AG08396 (cell line): ENCODE measurements around the gene CLCN2.

Source experiments
- DNase-seq: peaks from one replicate; pipeline ENCODE4 v3.0.0; 2012; ENCODE audit warnings: low spot score, mixed read lengths

The CLCN2 gene

DNA sequence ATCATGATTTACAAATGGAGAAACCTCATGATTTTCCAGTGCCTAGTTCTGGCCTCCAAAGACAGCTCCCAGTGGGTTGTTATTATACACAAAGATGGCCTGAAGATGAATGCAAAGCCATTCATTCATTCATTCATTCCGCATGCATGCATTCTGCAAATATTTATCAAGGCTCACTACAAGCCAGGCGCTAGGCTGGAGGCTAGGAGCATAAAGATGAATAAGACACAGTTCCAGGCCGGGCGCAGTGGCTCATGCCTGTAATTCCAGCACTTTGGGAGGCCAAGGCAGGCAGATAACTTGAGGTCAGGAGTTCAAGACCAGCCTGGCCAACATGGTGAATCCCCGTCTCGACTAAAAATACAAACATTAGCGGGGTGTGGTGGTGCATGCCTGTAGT is 64.8 kb downstream of the CLCN2 start:
- DNase-seq: no peak
